ENCODE results near the gene DDR2.

- no peak for TF ChIP-seq CTCF (IDR thresholded peaks at IDR 0.05)
- TF ChIP-seq POLR2AphosphoS5 (IDR thresholded peaks at IDR 0.05; ENCODE audit: low read depth, low read length), result no peak
- no peak for TF ChIP-seq TCF7L2 (IDR thresholded peaks at IDR 0.05; ENCODE audit: low read depth, low read length)
- no peak for TF ChIP-seq REST (IDR thresholded peaks at IDR 0.05; ENCODE audit: insufficient read depth in 1 of 2, low read depth in 2 of 2, low read length in 1 of 2)
These were observed 80.2 kb downstream of the DDR2 start for GRCh38 chr1:162712317-162713029.
